ENCODE data around the gene DYNLRB2.

GRCh38 chr16:80500116-80500859 is 40.5 kb upstream of the DYNLRB2 start:
- TF ChIP-seq CTCF (IDR thresholded peaks at IDR 0.05) (no peak), POLR2A (IDR thresholded peaks at IDR 0.05) (no peak), POLR2AphosphoS5 (IDR thresholded peaks at IDR 0.05) (no peak), EP300 (IDR thresholded peaks at IDR 0.05) (no peak)
